Measurements from ENCODE around the gene LDLRAD1. TPM values are rescaled to one million over a fixed set of nuclear protein-coding genes. Genes with fewer than 3 reads are reported as not detected.
"Not testable (repeated sequence)": the region's sequence is repeated elsewhere in the genome, so short reads cannot be mapped to it uniquely, and the experiment has no call there.

LDLRAD1 gene
- total RNA-seq, 1 donor from 2014 or later = not detected

- no peak overlapping the region for H2AFZ ChIP-seq (replicated peaks)
- Mint-ChIP-seq H3K4me1 (peaks cover 2% of the 10 kb centered on the region), H3K36me3 (no peaks in the 10 kb centered on the region), H3K27ac (no peak overlapping the region), H3K9me3 (peaks cover 4% of the 10 kb centered on the region), H3K27me3 (ENCODE audit: insufficient read depth, low read depth) (peaks cover 17% of the 10 kb centered on the region), H3K4me3 (no peak overlapping the region)
- TF ChIP-seq EZH2 (IDR thresholded peaks at IDR 0.05) = no peak
- TF ChIP-seq EZH2phosphoT487 (IDR thresholded peaks at IDR 0.05) = no peak
- TF ChIP-seq, protein P1, sequence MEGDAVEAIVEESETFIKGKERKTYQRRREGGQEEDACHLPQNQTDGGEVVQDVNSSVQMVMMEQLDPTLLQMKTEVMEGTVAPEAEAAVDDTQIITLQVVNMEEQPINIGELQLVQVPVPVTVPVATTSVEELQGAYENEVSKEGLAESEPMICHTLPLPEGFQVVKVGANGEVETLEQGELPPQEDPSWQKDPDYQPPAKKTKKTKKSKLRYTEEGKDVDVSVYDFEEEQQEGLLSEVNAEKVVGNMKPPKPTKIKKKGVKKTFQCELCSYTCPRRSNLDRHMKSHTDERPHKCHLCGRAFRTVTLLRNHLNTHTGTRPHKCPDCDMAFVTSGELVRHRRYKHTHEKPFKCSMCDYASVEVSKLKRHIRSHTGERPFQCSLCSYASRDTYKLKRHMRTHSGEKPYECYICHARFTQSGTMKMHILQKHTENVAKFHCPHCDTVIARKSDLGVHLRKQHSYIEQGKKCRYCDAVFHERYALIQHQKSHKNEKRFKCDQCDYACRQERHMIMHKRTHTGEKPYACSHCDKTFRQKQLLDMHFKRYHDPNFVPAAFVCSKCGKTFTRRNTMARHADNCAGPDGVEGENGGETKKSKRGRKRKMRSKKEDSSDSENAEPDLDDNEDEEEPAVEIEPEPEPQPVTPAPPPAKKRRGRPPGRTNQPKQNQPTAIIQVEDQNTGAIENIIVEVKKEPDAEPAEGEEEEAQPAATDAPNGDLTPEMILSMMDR (IDR thresholded peaks at IDR 0.05) = no peak
- DNase-seq (ENCODE audit: low spot score) = no peak
- no peaks in the 10 kb centered on the region for H3F3A ChIP-seq (ENCODE audit: low read depth)
- H3K9ac ChIP-seq = no peak overlapping the region
- H3K36me3 ChIP-seq = no peaks in the 10 kb centered on the region
- H3K27me3 ChIP-seq = no peaks in the 10 kb centered on the region
- no peak overlapping the region for H3K4me3 ChIP-seq
- no peaks in the 10 kb centered on the region for H3K9me3 ChIP-seq (ENCODE audit: low read depth)
- H3K4me1 ChIP-seq = no peaks in the 10 kb centered on the region
- H3K4me2 ChIP-seq = no peak overlapping the region
- H3K27ac ChIP-seq = no peak overlapping the region
- no peaks in the 10 kb centered on the region for H4K20me1 ChIP-seq (ENCODE audit: low read depth)
- no peaks in the 10 kb centered on the region for H3K79me2 ChIP-seq (ENCODE audit: low read depth)
These were observed 13.4 kb downstream of the LDLRAD1 start for GRCh38 chr1:54004481-54005049.

GRCh38 chr1:54003750-54004480 is 14.1 kb downstream of the LDLRAD1 start:
- not testable (repeated sequence) for H3K36me3 Mint-ChIP-seq; H3K9ac ChIP-seq; H4K20me1 ChIP-seq (ENCODE audit: low read depth); H3K4me1 ChIP-seq; H3K79me2 ChIP-seq (ENCODE audit: low read depth); H3K9me3 Mint-ChIP-seq; H3K4me2 ChIP-seq; H3K4me1 Mint-ChIP-seq; H3K4me3 ChIP-seq; H2AFZ ChIP-seq (replicated peaks); H3K4me3 Mint-ChIP-seq; H3K36me3 ChIP-seq; H3K9me3 ChIP-seq (ENCODE audit: low read depth); H3K27ac Mint-ChIP-seq; DNase-seq (ENCODE audit: low spot score); H3F3A ChIP-seq (ENCODE audit: low read depth); H3K27ac ChIP-seq; H3K27me3 ChIP-seq
- H3K27me3 Mint-ChIP-seq (ENCODE audit: insufficient read depth, low read depth) = peaks cover 17% of the 10 kb centered on the region

GRCh38 chr1:54003249-54003646 is 14.7 kb downstream of the LDLRAD1 start:
- Histone ChIP-seq H2AFZ (replicated peaks) (no peak overlapping the region), H3F3A (ENCODE audit: low read depth) (no peaks in the 10 kb centered on the region), H3K4me2 (no peak overlapping the region), H3K36me3 (no peaks in the 10 kb centered on the region), H3K4me1 (no peaks in the 10 kb centered on the region), H3K9ac (no peak overlapping the region), H4K20me1 (ENCODE audit: low read depth) (no peaks in the 10 kb centered on the region), H3K27ac (no peak overlapping the region), H3K9me3 (ENCODE audit: low read depth) (no peaks in the 10 kb centered on the region), H3K4me3 (no peak overlapping the region), H3K27me3 (no peaks in the 10 kb centered on the region), H3K79me2 (ENCODE audit: low read depth) (no peaks in the 10 kb centered on the region)
- Mint-ChIP-seq H3K36me3 (no peaks in the 10 kb centered on the region), H3K4me1 (no peaks in the 10 kb centered on the region), H3K27me3 (ENCODE audit: insufficient read depth, low read depth) (peaks cover 17% of the 10 kb centered on the region), H3K4me3 (no peak overlapping the region), H3K9me3 (peaks cover 4% of the 10 kb centered on the region), H3K27ac (no peak overlapping the region)
- TF ChIP-seq, protein P1 (IDR thresholded peaks at IDR 0.05) = no peak
- TF ChIP-seq EZH2 (IDR thresholded peaks at IDR 0.05) (no peak), EZH2phosphoT487 (IDR thresholded peaks at IDR 0.05) (no peak)
- no peak for DNase-seq (ENCODE audit: low spot score)

Data from neural progenitor cell (in vitro differentiated cells).